WTC11 (cell line): Measurements from ENCODE around the gene KIF3B.

Source experiments
- CREB1 ChIP-seq: sonication (generic); formaldehyde crosslinking; IDR thresholded peaks from 2 replicates; pipeline ENCODE4 v1.8.0; 2023; ENCODE audit warnings: mild to moderate bottlenecking, missing genetic modification reagents
- ESRRA ChIP-seq: sonication (generic); formaldehyde crosslinking; IDR thresholded peaks from 2 replicates; pipeline ENCODE4 v1.8.1; 2022; ENCODE audit warnings: mild to moderate bottlenecking, missing genetic modification reagents, borderline replicate concordance
- RELA ChIP-seq: sonication (generic); formaldehyde crosslinking; IDR thresholded peaks from 2 replicates; pipeline ENCODE4 v1.8.1; 2022; ENCODE audit warnings: missing genetic modification reagents, mild to moderate bottlenecking, borderline replicate concordance
- TF ChIP-seq, protein P1 (sequence below): fragments of 200-600 bp; IDR thresholded peaks from 2 replicates; pipeline ENCODE4 v1.8.0; 2022; ENCODE audit warnings: antibody characterized with exemption
- TF ChIP-seq, protein P2 (sequence below): sonication (generic); formaldehyde crosslinking; IDR thresholded peaks from 2 replicates; pipeline ENCODE4 v1.8.0; 2022; ENCODE audit warnings: missing genetic modification reagents
- TF ChIP-seq, protein P3 (sequence below): sonication (generic); formaldehyde crosslinking; IDR thresholded peaks from 2 replicates; pipeline ENCODE4 v1.8.0; 2022; ENCODE audit warnings: mild to moderate bottlenecking, missing genetic modification reagents
- TF ChIP-seq, protein P4 (sequence below): sonication (generic); formaldehyde crosslinking; IDR thresholded peaks from 2 replicates; pipeline ENCODE4 v1.8.0; 2022; ENCODE audit warnings: mild to moderate bottlenecking, missing genetic modification reagents
- TF ChIP-seq, protein P5 (sequence below): sonication (generic); formaldehyde crosslinking; IDR thresholded peaks from 2 replicates; pipeline ENCODE4 v1.8.1; 2022; ENCODE audit warnings: low read depth, missing genetic modification reagents, borderline replicate concordance

- TF ChIP-seq, protein P1, sequence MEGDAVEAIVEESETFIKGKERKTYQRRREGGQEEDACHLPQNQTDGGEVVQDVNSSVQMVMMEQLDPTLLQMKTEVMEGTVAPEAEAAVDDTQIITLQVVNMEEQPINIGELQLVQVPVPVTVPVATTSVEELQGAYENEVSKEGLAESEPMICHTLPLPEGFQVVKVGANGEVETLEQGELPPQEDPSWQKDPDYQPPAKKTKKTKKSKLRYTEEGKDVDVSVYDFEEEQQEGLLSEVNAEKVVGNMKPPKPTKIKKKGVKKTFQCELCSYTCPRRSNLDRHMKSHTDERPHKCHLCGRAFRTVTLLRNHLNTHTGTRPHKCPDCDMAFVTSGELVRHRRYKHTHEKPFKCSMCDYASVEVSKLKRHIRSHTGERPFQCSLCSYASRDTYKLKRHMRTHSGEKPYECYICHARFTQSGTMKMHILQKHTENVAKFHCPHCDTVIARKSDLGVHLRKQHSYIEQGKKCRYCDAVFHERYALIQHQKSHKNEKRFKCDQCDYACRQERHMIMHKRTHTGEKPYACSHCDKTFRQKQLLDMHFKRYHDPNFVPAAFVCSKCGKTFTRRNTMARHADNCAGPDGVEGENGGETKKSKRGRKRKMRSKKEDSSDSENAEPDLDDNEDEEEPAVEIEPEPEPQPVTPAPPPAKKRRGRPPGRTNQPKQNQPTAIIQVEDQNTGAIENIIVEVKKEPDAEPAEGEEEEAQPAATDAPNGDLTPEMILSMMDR = no peak
- TF ChIP-seq RELA (CRISPR knock-in tag) (no peak), ESRRA (CRISPR knock-in tag) (no peak), CREB1 (CRISPR knock-in tag) (no peak)
- TF ChIP-seq, protein P2, sequence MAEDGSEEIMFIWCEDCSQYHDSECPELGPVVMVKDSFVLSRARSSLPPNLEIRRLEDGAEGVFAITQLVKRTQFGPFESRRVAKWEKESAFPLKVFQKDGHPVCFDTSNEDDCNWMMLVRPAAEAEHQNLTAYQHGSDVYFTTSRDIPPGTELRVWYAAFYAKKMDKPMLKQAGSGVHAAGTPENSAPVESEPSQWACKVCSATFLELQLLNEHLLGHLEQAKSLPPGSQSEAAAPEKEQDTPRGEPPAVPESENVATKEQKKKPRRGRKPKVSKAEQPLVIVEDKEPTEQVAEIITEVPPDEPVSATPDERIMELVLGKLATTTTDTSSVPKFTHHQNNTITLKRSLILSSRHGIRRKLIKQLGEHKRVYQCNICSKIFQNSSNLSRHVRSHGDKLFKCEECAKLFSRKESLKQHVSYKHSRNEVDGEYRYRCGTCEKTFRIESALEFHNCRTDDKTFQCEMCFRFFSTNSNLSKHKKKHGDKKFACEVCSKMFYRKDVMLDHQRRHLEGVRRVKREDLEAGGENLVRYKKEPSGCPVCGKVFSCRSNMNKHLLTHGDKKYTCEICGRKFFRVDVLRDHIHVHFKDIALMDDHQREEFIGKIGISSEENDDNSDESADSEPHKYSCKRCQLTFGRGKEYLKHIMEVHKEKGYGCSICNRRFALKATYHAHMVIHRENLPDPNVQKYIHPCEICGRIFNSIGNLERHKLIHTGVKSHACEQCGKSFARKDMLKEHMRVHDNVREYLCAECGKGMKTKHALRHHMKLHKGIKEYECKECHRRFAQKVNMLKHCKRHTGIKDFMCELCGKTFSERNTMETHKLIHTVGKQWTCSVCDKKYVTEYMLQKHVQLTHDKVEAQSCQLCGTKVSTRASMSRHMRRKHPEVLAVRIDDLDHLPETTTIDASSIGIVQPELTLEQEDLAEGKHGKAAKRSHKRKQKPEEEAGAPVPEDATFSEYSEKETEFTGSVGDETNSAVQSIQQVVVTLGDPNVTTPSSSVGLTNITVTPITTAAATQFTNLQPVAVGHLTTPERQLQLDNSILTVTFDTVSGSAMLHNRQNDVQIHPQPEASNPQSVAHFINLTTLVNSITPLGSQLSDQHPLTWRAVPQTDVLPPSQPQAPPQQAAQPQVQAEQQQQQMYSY (CRISPR knock-in tag) = no peak
- TF ChIP-seq, protein P3, sequence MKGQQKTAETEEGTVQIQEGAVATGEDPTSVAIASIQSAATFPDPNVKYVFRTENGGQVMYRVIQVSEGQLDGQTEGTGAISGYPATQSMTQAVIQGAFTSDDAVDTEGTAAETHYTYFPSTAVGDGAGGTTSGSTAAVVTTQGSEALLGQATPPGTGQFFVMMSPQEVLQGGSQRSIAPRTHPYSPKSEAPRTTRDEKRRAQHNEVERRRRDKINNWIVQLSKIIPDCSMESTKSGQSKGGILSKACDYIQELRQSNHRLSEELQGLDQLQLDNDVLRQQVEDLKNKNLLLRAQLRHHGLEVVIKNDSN (CRISPR knock-in tag) = no peak
- TF ChIP-seq, protein P4, sequence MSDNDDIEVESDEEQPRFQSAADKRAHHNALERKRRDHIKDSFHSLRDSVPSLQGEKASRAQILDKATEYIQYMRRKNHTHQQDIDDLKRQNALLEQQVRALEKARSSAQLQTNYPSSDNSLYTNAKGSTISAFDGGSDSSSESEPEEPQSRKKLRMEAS = no peak
- TF ChIP-seq, protein P5, sequence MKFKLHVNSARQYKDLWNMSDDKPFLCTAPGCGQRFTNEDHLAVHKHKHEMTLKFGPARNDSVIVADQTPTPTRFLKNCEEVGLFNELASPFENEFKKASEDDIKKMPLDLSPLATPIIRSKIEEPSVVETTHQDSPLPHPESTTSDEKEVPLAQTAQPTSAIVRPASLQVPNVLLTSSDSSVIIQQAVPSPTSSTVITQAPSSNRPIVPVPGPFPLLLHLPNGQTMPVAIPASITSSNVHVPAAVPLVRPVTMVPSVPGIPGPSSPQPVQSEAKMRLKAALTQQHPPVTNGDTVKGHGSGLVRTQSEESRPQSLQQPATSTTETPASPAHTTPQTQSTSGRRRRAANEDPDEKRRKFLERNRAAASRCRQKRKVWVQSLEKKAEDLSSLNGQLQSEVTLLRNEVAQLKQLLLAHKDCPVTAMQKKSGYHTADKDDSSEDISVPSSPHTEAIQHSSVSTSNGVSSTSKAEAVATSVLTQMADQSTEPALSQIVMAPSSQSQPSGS (CRISPR knock-in tag) = no peak
Measured at GRCh38 chr20:32294071-32294470, 16.6 kb downstream of the KIF3B start.
